Sigmoid colon (tissue), 7 donors: ENCODE data around the gene AGTPBP1. TPM values are rescaled to one million over a fixed set of nuclear protein-coding genes. Genes with fewer than 3 reads are reported as not detected.

Source experiments
- DNase-seq: peaks from one replicate; pipeline ENCODE4 v3.0.0-alpha.2; 2019
- H3K27ac ChIP-seq, 4 donors: fragments of 200-600 bp; sonication (generic); one replicate each; pipeline ENCODE4 v1.5.1; 2016 to 2019; ENCODE audit warnings: mild to moderate bottlenecking in 1 of 4
- H3K27me3 ChIP-seq, 3 donors: fragments of 200-600 bp; sonication (generic); one replicate each; pipeline ENCODE4 v1.5.1; 2019; ENCODE audit warnings: mild to moderate bottlenecking in 1 of 3
- H3K36me3 ChIP-seq, 4 donors: fragments of 200-600 bp; sonication (generic); one replicate each; pipeline ENCODE4 v1.5.1; 2016 to 2019
- H3K4me1 ChIP-seq, 4 donors: fragments of 200-600 bp; sonication (generic); one replicate each; pipeline ENCODE4 v1.5.1; 2017 to 2019
- H3K4me3 ChIP-seq, 4 donors: fragments of 200-600 bp; sonication (generic); one replicate each; pipeline ENCODE4 v1.5.1; 2017 to 2019; ENCODE audit warnings: mild to moderate bottlenecking in 2 of 4, moderate library complexity in 1 of 4
- H3K9me3 ChIP-seq, 4 donors: fragments of 200-600 bp in 3 of 4; sonication (generic) in 3 of 4; one replicate each; pipeline versions ENCODE4 v1.5.1 to v1.6.1; 2013 to 2019
- EP300 ChIP-seq, 4 donors: sonication (generic); formaldehyde crosslinking; IDR thresholded peaks; one replicate each; pipeline ENCODE4 v1.6.1; 2017; ENCODE audit warnings: antibody characterized with exemption in 4 of 4
- POLR2A ChIP-seq, 2 donors: fragments of 450-650 bp; IDR thresholded peaks; one replicate each; pipeline ENCODE4 v1.6.1; 2016; ENCODE audit warnings: antibody characterized with exemption in 2 of 2, mild to moderate bottlenecking in 2 of 2, moderate library complexity in 2 of 2
- POLR2AphosphoS5 ChIP-seq, 4 donors: sonication (generic); formaldehyde crosslinking; IDR thresholded peaks; one replicate each; pipeline ENCODE4 v1.6.1; 2017; ENCODE audit warnings: antibody characterized with exemption in 4 of 4
- WGBS, 2 donors: extraction: QIAGEN DNeasy Blood & Tissue Kit; methylation state at CpG; one replicate each; pipeline ENCODE4 v1.1.7; 2013; 5-methylcytosine and 5-hydroxymethylcytosine counted together
- intact Hi-C: fragments of 100-400 bp; cut with DNase I; formaldehyde crosslinking; loops from one replicate; pipeline ENCODE4 v1.15.1; 2023
- polyA plus RNA-seq, 3 donors: library from polyadenylated mRNA; stranded (reverse); fragments of 200-250 nt; gene quantifications; one replicate each; pipeline ENCODE4 v1.2.3, GENCODE V29; 2013
- total RNA-seq, 4 donors: library from RNA; depleted of rRNA; stranded (reverse); fragments of >200 nt; gene quantifications; one replicate each; pipeline ENCODE4 v1.1.0, GENCODE V29; 2016
- TF ChIP-seq, protein P1 (sequence below), 4 experiments: fragments of 450-650 bp in 3 of 4; fragments of 200-600 bp in 1 of 4; IDR thresholded peaks; one replicate each; pipeline ENCODE4 v1.5.1; 2016 to 2019; ENCODE audit warnings: antibody characterized with exemption in 4 of 4, mild to moderate bottlenecking in 3 of 4, moderate library complexity in 2 of 4
- donor health status: healthy with polysubstance abuse.
- donor health status: Bipolar disorder and iron deficiency.
- donor health status: healthy.

The AGTPBP1 gene
- total and polyA plus RNA-seq, 7 donors: 3.6 to 24.7 (median 17.1) TPM

DNA sequence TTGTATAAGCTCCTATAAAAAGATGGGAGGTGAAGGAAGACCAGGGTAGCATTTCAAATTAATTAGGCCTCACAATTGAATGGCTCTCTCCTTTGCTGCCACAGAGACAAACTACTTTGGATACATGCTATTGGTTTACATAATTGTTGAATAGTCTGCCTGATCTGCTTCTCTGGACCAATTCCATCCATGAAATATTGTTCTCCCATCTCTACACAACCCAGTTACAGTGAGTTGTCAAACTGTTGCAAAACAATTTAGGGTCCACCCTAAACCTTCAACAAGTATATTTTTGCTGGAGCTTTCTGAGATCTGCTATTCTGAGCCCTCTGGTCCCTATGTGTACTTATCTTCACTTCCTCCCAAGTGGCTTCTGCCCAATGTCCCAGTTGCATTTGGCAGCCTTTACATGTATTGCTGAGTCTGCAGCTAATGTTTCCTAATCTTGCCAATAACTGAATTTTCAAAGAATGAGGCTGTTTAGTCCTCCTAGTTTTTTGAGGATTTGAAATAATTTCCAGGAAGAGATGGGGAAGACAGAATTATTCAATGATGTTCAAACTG is 38.9 kb downstream of the AGTPBP1 start:
- TF ChIP-seq, protein P1, sequence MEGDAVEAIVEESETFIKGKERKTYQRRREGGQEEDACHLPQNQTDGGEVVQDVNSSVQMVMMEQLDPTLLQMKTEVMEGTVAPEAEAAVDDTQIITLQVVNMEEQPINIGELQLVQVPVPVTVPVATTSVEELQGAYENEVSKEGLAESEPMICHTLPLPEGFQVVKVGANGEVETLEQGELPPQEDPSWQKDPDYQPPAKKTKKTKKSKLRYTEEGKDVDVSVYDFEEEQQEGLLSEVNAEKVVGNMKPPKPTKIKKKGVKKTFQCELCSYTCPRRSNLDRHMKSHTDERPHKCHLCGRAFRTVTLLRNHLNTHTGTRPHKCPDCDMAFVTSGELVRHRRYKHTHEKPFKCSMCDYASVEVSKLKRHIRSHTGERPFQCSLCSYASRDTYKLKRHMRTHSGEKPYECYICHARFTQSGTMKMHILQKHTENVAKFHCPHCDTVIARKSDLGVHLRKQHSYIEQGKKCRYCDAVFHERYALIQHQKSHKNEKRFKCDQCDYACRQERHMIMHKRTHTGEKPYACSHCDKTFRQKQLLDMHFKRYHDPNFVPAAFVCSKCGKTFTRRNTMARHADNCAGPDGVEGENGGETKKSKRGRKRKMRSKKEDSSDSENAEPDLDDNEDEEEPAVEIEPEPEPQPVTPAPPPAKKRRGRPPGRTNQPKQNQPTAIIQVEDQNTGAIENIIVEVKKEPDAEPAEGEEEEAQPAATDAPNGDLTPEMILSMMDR (IDR thresholded peaks at IDR 0.05): no peak
- no peak for TF ChIP-seq POLR2A (IDR thresholded peaks at IDR 0.05)
- no peak for TF ChIP-seq POLR2AphosphoS5 (IDR thresholded peaks at IDR 0.05)
- no peak for TF ChIP-seq EP300 (IDR thresholded peaks at IDR 0.05)
- DNase-seq: no peak
- Histone ChIP-seq H3K36me3 (no peaks in the 10 kb centered on the region), H3K4me1 (peaks cover 0 to 12% (median 2%) of the 10 kb centered on the region in 4 donors), H3K9me3 (no peaks in the 10 kb centered on the region), H3K27ac (no peak overlapping the region), H3K4me3 (no peak overlapping the region), H3K27me3 (no peaks in the 10 kb centered on the region)
- intact Hi-C loops: no loop called here

DNA sequence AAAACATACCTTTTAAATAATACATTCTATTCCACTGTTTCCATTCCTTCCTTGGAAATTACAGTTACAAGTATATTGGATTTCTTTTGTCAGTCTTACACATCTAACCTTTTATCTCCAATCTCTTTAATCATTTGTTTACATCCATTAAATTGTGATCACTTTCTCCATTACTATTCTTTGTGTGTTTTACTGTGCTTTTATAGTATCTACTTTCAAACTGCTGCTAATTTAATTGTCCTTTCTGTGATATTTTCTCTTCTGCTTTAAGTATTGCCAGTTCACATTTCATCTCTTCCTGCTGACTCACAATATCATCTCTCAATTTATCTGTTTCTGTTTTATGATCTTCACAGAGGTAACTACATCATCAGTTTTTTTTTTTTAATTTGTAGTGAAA is 39.6 kb downstream of the AGTPBP1 start:
- peaks cover 0 to 12% (median 2%) of the 10 kb centered on the region in 4 donors for H3K4me1 ChIP-seq
- H3K27ac ChIP-seq: no peak overlapping the region
- intact Hi-C loops: no loop called here
- no peaks in the 10 kb centered on the region for H3K9me3 ChIP-seq
- no peaks in the 10 kb centered on the region for H3K27me3 ChIP-seq
- H3K4me3 ChIP-seq: no peak overlapping the region
- DNase-seq: no peak
- no peak for TF ChIP-seq POLR2A (IDR thresholded peaks at IDR 0.05)
- no peaks in the 10 kb centered on the region for H3K36me3 ChIP-seq

DNA sequence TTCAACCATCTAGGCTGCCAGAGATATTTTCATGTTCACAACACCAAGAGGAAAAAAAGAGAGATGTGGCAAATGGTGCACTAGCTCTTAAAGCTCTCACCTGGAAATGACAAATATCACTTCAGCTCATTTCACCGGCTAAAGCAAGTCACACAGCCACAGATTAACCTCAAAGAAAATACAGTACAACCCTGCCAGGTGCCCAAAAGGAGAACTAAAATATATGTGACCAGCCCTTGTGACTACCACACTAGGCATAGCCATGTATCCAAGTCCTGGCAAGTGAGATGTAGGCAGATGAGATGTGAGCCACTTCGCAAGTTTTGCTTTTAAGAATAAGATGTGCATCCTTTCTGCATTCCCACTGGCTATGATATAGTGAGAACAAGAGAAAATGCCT is 41.4 kb downstream of the AGTPBP1 start:
- peaks cover 0 to 12% (median 2%) of the 10 kb centered on the region in 4 donors for H3K4me1 ChIP-seq
- intact Hi-C loops: no loop called here

DNA sequence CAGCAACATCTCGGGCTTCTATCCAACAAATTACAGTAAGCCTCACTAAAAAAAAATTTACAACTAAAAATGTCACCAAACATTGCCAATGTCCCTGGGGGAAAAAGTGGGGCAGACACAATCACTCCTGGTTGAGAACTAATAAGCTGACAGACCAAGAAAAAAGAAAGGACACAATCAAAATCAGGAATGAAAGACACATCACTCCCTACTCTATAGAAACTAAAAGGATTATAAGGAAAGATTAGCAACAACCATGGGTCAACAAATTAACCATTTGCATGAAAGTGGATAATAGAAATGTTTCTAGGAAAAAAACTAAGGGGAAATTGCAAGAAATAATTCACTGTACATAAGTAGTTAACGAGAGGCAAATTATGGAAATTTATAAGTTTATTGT is 53.4 kb downstream of the AGTPBP1 start:
- no peaks in the 10 kb centered on the region for H3K36me3 ChIP-seq
- DNase-seq: no peak
- H3K27me3 ChIP-seq: no peaks in the 10 kb centered on the region
- H3K9me3 ChIP-seq: no peaks in the 10 kb centered on the region
- H3K4me3 ChIP-seq: no peak overlapping the region
- TF ChIP-seq, protein P1 (IDR thresholded peaks at IDR 0.05): no peak
- no peaks in the 10 kb centered on the region for H3K4me1 ChIP-seq
- WGBS, 2 donors: 93 to 94% methylated on average over 2 of the region's 2 CpGs
- no peak overlapping the region for H3K27ac ChIP-seq
- intact Hi-C loops: no loop called here

More for the DNA sequence above, 41.4 kb downstream of the AGTPBP1 start:
- no peaks in the 10 kb centered on the region for H3K27me3 ChIP-seq
- no peak overlapping the region for H3K27ac ChIP-seq
- no peak for DNase-seq
- no peak overlapping the region for H3K4me3 ChIP-seq
- no peaks in the 10 kb centered on the region for H3K9me3 ChIP-seq
- 73 to 94% methylated on average over 2 of the region's 2 CpGs for WGBS, 2 donors
- TF ChIP-seq POLR2AphosphoS5 (IDR thresholded peaks at IDR 0.05): no peak
- no peak for TF ChIP-seq POLR2A (IDR thresholded peaks at IDR 0.05)
- no peak for TF ChIP-seq EP300 (IDR thresholded peaks at IDR 0.05)
- TF ChIP-seq, protein P1 (IDR thresholded peaks at IDR 0.05): no peak
- H3K36me3 ChIP-seq: no peaks in the 10 kb centered on the region

DNA sequence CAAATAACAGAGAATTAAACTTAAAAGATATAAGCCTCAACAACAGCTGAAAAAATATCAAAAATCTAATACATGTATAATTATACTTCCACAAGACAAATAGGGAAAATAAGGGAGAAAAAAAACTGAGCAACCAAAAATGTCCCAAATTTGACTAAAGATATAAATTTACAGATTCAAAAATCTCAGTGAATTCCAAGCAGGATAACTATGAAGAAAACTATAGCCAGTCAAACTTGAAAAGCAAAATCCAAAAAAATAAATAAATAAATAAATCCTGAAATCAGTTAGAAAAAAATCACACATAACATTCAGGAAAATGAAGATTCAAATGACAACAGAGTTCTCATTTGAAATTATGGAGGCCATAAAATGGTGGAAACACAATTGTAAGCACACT is 56.7 kb downstream of the AGTPBP1 start:
- DNase-seq: no peak
- intact Hi-C loops: no loop called here
- H3K4me1 ChIP-seq: no peaks in the 10 kb centered on the region
- no peak overlapping the region for H3K27ac ChIP-seq
- TF ChIP-seq EP300 (IDR thresholded peaks at IDR 0.05) (no peak), POLR2AphosphoS5 (IDR thresholded peaks at IDR 0.05) (no peak), POLR2A (IDR thresholded peaks at IDR 0.05) (no peak)
- TF ChIP-seq, protein P1 (IDR thresholded peaks at IDR 0.05): no peak
- no peaks in the 10 kb centered on the region for H3K27me3 ChIP-seq
- H3K36me3 ChIP-seq: no peaks in the 10 kb centered on the region
- H3K9me3 ChIP-seq: no peaks in the 10 kb centered on the region
- no peak overlapping the region for H3K4me3 ChIP-seq
